K562 (cell line): ENCODE data around the gene TFB2M. TPM values are rescaled to one million over a fixed set of nuclear protein-coding genes. Genes with fewer than 3 reads are reported as not detected.
A peak's percentile ranks its signal among the peaks of the same experiment; 100 is the strongest.

Experiments
- ASH1L ChIP-seq: fragments of 450-650 bp; IDR thresholded peaks from 2 replicates; pipeline ENCODE4 v1.6.1; 2018; ENCODE audit warnings: borderline replicate concordance, mild to moderate bottlenecking, low read depth; ENCODE audit not compliant: partially characterized antibody
- BRD9 ChIP-seq: fragments of 450-650 bp; IDR thresholded peaks from 2 replicates; pipeline ENCODE4 v1.6.1; 2018; ENCODE audit warnings: low read depth; ENCODE audit not compliant: partially characterized antibody
- CEBPB ChIP-seq: fragments of 450-650 bp; IDR thresholded peaks from 2 replicates; pipeline ENCODE4 v1.6.1; 2016; ENCODE audit warnings: missing genetic modification characterization, missing compliant biosample characterization
- CHD1 ChIP-seq: fragments of 200-600 bp; sonication (generic); IDR thresholded peaks from one replicate; pipeline ENCODE4 v1.6.1; 2012; ENCODE audit warnings: mild to moderate bottlenecking, moderate library complexity, low read length, inconsistent platforms
- CHD2 ChIP-seq: IDR thresholded peaks from 2 replicates; pipeline ENCODE4 v1.6.1; 2011; ENCODE audit warnings: low read depth, low read length
- HOXB6 ChIP-seq: fragments of 250-450 bp; sonication (Bioruptor Pico); IDR thresholded peaks from 2 replicates; pipeline ENCODE4 v1.5.1; 2022; ENCODE audit warnings: mild to moderate bottlenecking, borderline replicate concordance
- ILF3 ChIP-seq: fragments of 450-650 bp; IDR thresholded peaks from 2 replicates; pipeline ENCODE4 v1.6.1; 2018; ENCODE audit warnings: antibody characterized with exemption, mild to moderate bottlenecking, moderate library complexity, borderline replicate concordance
- KLF16 ChIP-seq: IDR thresholded peaks from 2 replicates; pipeline ENCODE4 v1.6.1; 2016; ENCODE audit warnings: antibody characterized with exemption
- KLF6 ChIP-seq: fragments of 250-450 bp; sonication (Bioruptor Pico); IDR thresholded peaks from 2 replicates; pipeline ENCODE4 v1.4.0; 2020; ENCODE audit warnings: mild to moderate bottlenecking, moderate library complexity, borderline replicate concordance
- MAFF ChIP-seq: IDR thresholded peaks from 2 replicates; pipeline ENCODE4 v1.6.1; 2012; ENCODE audit warnings: low read length, improper control_type of control experiment
- MED1 ChIP-seq: sonication (generic); formaldehyde crosslinking; IDR thresholded peaks from 2 replicates; pipeline ENCODE4 v1.8.1; 2023; ENCODE audit warnings: missing genetic modification reagents, borderline replicate concordance
- MTA3 ChIP-seq: fragments of 450-650 bp; formaldehyde crosslinking; IDR thresholded peaks from 2 replicates; pipeline ENCODE4 v1.6.1; 2017; ENCODE audit warnings: mild to moderate bottlenecking, borderline replicate concordance
- NCOA4 ChIP-seq: fragments of 450-650 bp; IDR thresholded peaks from 2 replicates; pipeline ENCODE4 v1.6.1; 2018; ENCODE audit warnings: mild to moderate bottlenecking; ENCODE audit not compliant: partially characterized antibody
- PKNOX1 ChIP-seq: fragments of 450-650 bp; IDR thresholded peaks from 2 replicates; pipeline ENCODE4 v1.6.1; 2016
- RBM17 ChIP-seq: fragments of 200-400 bp; formaldehyde crosslinking; IDR thresholded peaks from 2 replicates; pipeline ENCODE4 v1.6.1; 2017; ENCODE audit warnings: low read depth, mild to moderate bottlenecking, low read length, borderline replicate concordance
- SIN3A ChIP-seq, 2 experiments: fragments of 150-350 bp in 1 of 2; IDR thresholded peaks; 2 replicates each; pipeline ENCODE4 v1.6.1; 2011 to 2016; ENCODE audit warnings: borderline replicate concordance in 2 of 2, low read depth in 2 of 2, low read length in 2 of 2, mild to moderate bottlenecking in 2 of 2, moderate library complexity in 2 of 2; ENCODE audit not compliant: control insufficient read depth in 1 of 2
- SMARCC2 ChIP-seq: fragments of 450-650 bp; IDR thresholded peaks from 2 replicates; pipeline ENCODE4 v1.6.1; 2017; ENCODE audit warnings: antibody characterized with exemption, moderate library complexity, mild to moderate bottlenecking, low read depth
- TAF1 ChIP-seq: IDR thresholded peaks from 2 replicates; pipeline ENCODE4 v1.6.1; 2011; ENCODE audit warnings: mild to moderate bottlenecking, low read length, moderate library complexity; ENCODE audit not compliant: insufficient read depth, control insufficient read depth, severe bottlenecking; ENCODE audit errors: extremely low read depth
- TBL1XR1 ChIP-seq, 2 experiments: IDR thresholded peaks; 2 replicates each; pipeline ENCODE4 v1.6.1; 2012; ENCODE audit warnings: improper control_type of control experiment in 2 of 2, low read length in 2 of 2, mild to moderate bottlenecking in 1 of 2
- ZBTB1 ChIP-seq: sonication (generic); formaldehyde crosslinking; IDR thresholded peaks from 2 replicates; pipeline ENCODE4 v1.8.1; 2023; ENCODE audit warnings: missing genetic modification reagents, low read depth, mild to moderate bottlenecking, borderline replicate concordance
- ZNF224 ChIP-seq: sonication (generic); formaldehyde crosslinking; IDR thresholded peaks from 2 replicates; pipeline ENCODE4 v1.8.0; 2022; ENCODE audit warnings: mild to moderate bottlenecking, missing genetic modification reagents
- ZNF592 ChIP-seq: fragments of 450-650 bp; IDR thresholded peaks from 2 replicates; pipeline ENCODE4 v1.6.1; 2017; ENCODE audit warnings: antibody characterized with exemption, mild to moderate bottlenecking
- polyA plus RNA-seq, 8 experiments: library from polyadenylated mRNA; depleted of rRNA in 4 of 8; stranded (reverse) in 5 of 8; unstranded in 3 of 8; fragments of >200 nt; fragmentation: Nextera tagmentation in 2 of 8; fragmentation: Illumina TruSeq in 1 of 8; extraction: Ambion mirVana in 2 of 8; extraction: Trizol in 1 of 8; gene quantifications; 2 replicates each; pipeline versions ENCODE4 v1.2.1 to v1.2.3, GENCODE V29; 2011 to 2014; ENCODE audit warnings: inconsistent platforms in 1 of 8, missing spikeins in 1 of 8
- total RNA-seq, 7 experiments: library from RNA; depleted of rRNA in 6 of 7; stranded (reverse); fragments of >200 nt in 6 of 7; fragmentation: Illumina TruSeq in 2 of 7; extraction: Trizol in 2 of 7; gene quantifications; 2 replicates each; pipeline versions ENCODE4 v1.2.1 to v1.2.3, GENCODE V29; 2011 to 2021; ENCODE audit warnings: low replicate concordance in 1 of 7

TFB2M gene
- total and polyA plus RNA-seq, 9 of the 15 experiments (the other 6 are each of a cell fraction or from before 2014, with no cell fraction given), result 55.1 to 162 (median 70.6) TPM

GRCh38 chr1:246566813-246567645 lies 968 bp upstream of the TFB2M start (continued):
- no peak for TF ChIP-seq ASH1L
- TF ChIP-seq CHD1, result peak; percentile 94
- TF ChIP-seq ZNF592, result peak; percentile 20; the same call in 1 of the 2 replicates
- no peak for TF ChIP-seq RBM17
- TF ChIP-seq ZNF224 (CRISPR knock-in tag), result no peak
- TF ChIP-seq ZBTB1, result no peak
- peak in 1 of 2 experiments; percentile 19; a peak in 1 of 4 replicates for TF ChIP-seq TBL1XR1 (IDR thresholded peaks at IDR 0.05; ENCODE audit: low read length in 2 of 2)
- peak; percentile 34 for TF ChIP-seq TAF1
- TF ChIP-seq ILF3, result no peak
- no peak for TF ChIP-seq KLF6 (CRISPR knock-in tag)
- TF ChIP-seq KLF16, result no peak
- TF ChIP-seq SMARCC2, result 0 out of 2 replicates have a peak, but pooled peaks have one; percentile 16
- TF ChIP-seq MED1 (CRISPR knock-in tag), result no peak
- TF ChIP-seq SIN3A (IDR thresholded peaks at IDR 0.05; ENCODE audit: borderline replicate concordance in 2 of 2, control insufficient read depth in 1 of 2, low read depth in 2 of 2, low read length in 2 of 2), result no peak; a peak in 2 of 4 replicates
- TF ChIP-seq MAFF, result no peak
- no peak; the same call in 1 of the 2 replicates for TF ChIP-seq MTA3
- TF ChIP-seq HOXB6 (CRISPR knock-in tag), result no peak
- TF ChIP-seq PKNOX1, result 0 out of 2 replicates have a peak, but pooled peaks have one; percentile 11
- TF ChIP-seq NCOA4, result no peak
- no peak for TF ChIP-seq CHD2
- TF ChIP-seq CEBPB (tag), result peak; percentile 66
- peak; percentile 74 for TF ChIP-seq BRD9
